Tibial artery (tissue), 4 donors: ENCODE measurements around the gene INPP5F.

Source experiments
- DNase-seq, 2 donors: peaks; one replicate each; pipeline ENCODE4 v3.0.0-alpha.2; 2019
- H3K27ac ChIP-seq, 2 donors: fragments of 200-600 bp; sonication (generic) in 1 of 2; 1 replicate in 1 of 2; 2 replicates in 1 of 2; pipeline ENCODE4 v1.5.1; 2018 to 2019; ENCODE audit warnings: mild to moderate bottlenecking in 1 of 2
- H3K27me3 ChIP-seq, 2 donors: fragments of 200-600 bp; sonication (generic) in 1 of 2; one replicate each; pipeline versions ENCODE4 v1.5.1 to v1.6.0; 2016 to 2019
- H3K36me3 ChIP-seq, 3 donors: fragments of 200-600 bp; sonication (generic) in 2 of 3; one replicate each; pipeline ENCODE4 v1.5.1; 2016 to 2019; ENCODE audit warnings: mild to moderate bottlenecking in 2 of 3
- H3K4me1 ChIP-seq, 4 donors: fragments of 200-600 bp; sonication (generic) in 2 of 4; 1 replicate in 3 of 4; 2 replicates in 1 of 4; pipeline ENCODE4 v1.5.1; 2016 to 2019
- H3K4me3 ChIP-seq, 2 donors: fragments of 200-600 bp; sonication (generic) in 1 of 2; 1 replicate in 1 of 2; 2 replicates in 1 of 2; pipeline ENCODE4 v1.5.1; 2018 to 2019; ENCODE audit warnings: mild to moderate bottlenecking in 2 of 2
- H3K9me3 ChIP-seq, 3 donors: fragments of 200-600 bp; sonication (generic) in 1 of 3; one replicate each; pipeline ENCODE4 v1.5.1; 2016 to 2019
- CTCF ChIP-seq, 2 experiments: fragments of 200-600 bp in 1 of 2; fragments of 450-650 bp in 1 of 2; IDR thresholded peaks; one replicate each; pipeline ENCODE4 v1.5.1; 2017 to 2019; ENCODE audit warnings: antibody characterized with exemption in 2 of 2, mild to moderate bottlenecking in 1 of 2, moderate library complexity in 1 of 2
- intact Hi-C: fragments of 100-400 bp; cut with DNase I; formaldehyde crosslinking; loops from one replicate; pipeline ENCODE4 v1.15.0; 2023; ENCODE audit warnings: low total_unique reads

Gene INPP5F

GRCh38 chr10:119807960-119808697, 82.3 kb downstream of the INPP5F start:
- Histone ChIP-seq H3K9me3 (no peaks in the 10 kb centered on the region), H3K36me3 (peaks cover 0 to 25% (median 13%) of the 10 kb centered on the region in 3 donors), H3K4me1 (peaks cover 0 to 26% (median 4%) of the 10 kb centered on the region in 4 donors), H3K27ac (no peak overlapping the region), H3K27me3 (no peaks in the 10 kb centered on the region), H3K4me3 (no peak overlapping the region)
- DNase-seq = no peak
- intact Hi-C loops = no loop called here
- TF ChIP-seq CTCF (IDR thresholded peaks at IDR 0.05) = no peak

- intact Hi-C loops = loop anchor here (10.0 kb wide), 1 partner anchor 56 kb away; no protein-coding TSS in a partner anchor
- H3K9me3 ChIP-seq = no peaks in the 10 kb centered on the region
- H3K4me3 ChIP-seq = no peak overlapping the region
- peaks cover 11 to 31% (median 26%) of the 10 kb centered on the region in 3 donors for H3K36me3 ChIP-seq
- no peak for TF ChIP-seq CTCF (IDR thresholded peaks at IDR 0.05)
- DNase-seq = no peak
- no peak overlapping the region for H3K27ac ChIP-seq
- no peaks in the 10 kb centered on the region for H3K27me3 ChIP-seq
- H3K4me1 ChIP-seq = peaks cover 0 to 12% (median 0%) of the 10 kb centered on the region in 4 donors
Measured at GRCh38 chr10:119811122-119811521, 85.3 kb downstream of the INPP5F start.

- no peak for DNase-seq
- intact Hi-C loops = loop anchor here (10.0 kb wide), 1 partner anchor 58 kb away; no protein-coding TSS in a partner anchor
- no peaks in the 10 kb centered on the region for H3K27me3 ChIP-seq
- no peak overlapping the region for H3K27ac ChIP-seq
- H3K9me3 ChIP-seq = no peaks in the 10 kb centered on the region
- peaks cover 0 to 12% (median 0%) of the 10 kb centered on the region in 4 donors for H3K4me1 ChIP-seq
- H3K4me3 ChIP-seq = no peak overlapping the region
- H3K36me3 ChIP-seq = peaks cover 11 to 29% (median 22%) of the 10 kb centered on the region in 3 donors
- no peak for TF ChIP-seq CTCF (IDR thresholded peaks at IDR 0.05)
Measured at GRCh38 chr10:119812684-119813083, 86.8 kb downstream of the INPP5F start.

GRCh38 chr10:119815671-119816070, 89.8 kb downstream of the INPP5F start:
- no peak for DNase-seq
- H3K9me3 ChIP-seq = no peaks in the 10 kb centered on the region
- no peaks in the 10 kb centered on the region for H3K27me3 ChIP-seq
- H3K36me3 ChIP-seq = peaks cover 11 to 31% (median 28%) of the 10 kb centered on the region in 3 donors
- intact Hi-C loops = loop anchor here (10.0 kb wide), 1 partner anchor 61 kb away; no protein-coding TSS in a partner anchor
- TF ChIP-seq CTCF (IDR thresholded peaks at IDR 0.05) = no peak
- peaks cover 0 to 12% (median 3%) of the 10 kb centered on the region in 4 donors for H3K4me1 ChIP-seq
- no peak overlapping the region for H3K27ac ChIP-seq
- no peak overlapping the region for H3K4me3 ChIP-seq

- H3K4me3 ChIP-seq = peak overlapping the region; percentile 37 to 51
- TF ChIP-seq CTCF (IDR thresholded peaks at IDR 0.05) = no peak
- intact Hi-C loops = loop anchor here (10.0 kb wide), 1 partner anchor 63 kb away; no protein-coding TSS in a partner anchor
- H3K27ac ChIP-seq = peak overlapping the region; percentile 9 to 49
- peak; percentile 32 to 81 for DNase-seq
- H3K4me1 ChIP-seq = peaks cover 0 to 7% (median 1%) of the 10 kb centered on the region in 4 donors
- peaks cover 11 to 38% (median 38%) of the 10 kb centered on the region in 3 donors for H3K36me3 ChIP-seq
- H3K9me3 ChIP-seq = no peaks in the 10 kb centered on the region
- no peaks in the 10 kb centered on the region for H3K27me3 ChIP-seq
Measured at GRCh38 chr10:119817991-119818888, 92.4 kb downstream of the INPP5F start.
